Adrenal gland (tissue), 5 donors: ENCODE results near the gene CAMK2G.

Source experiments
- CTCF ChIP-seq, 6 experiments: fragments of 450-650 bp in 4 of 6; fragments of 200-600 bp in 2 of 6; sonication (generic) in 1 of 6; IDR thresholded peaks; 1 replicate in 5 of 6; 2 replicates in 1 of 6; pipeline versions ENCODE4 v1.5.1 to v1.8.0; 2016 to 2021; ENCODE audit warnings: antibody characterized with exemption in 6 of 6, mild to moderate bottlenecking in 2 of 6, moderate library complexity in 1 of 6
- POLR2A ChIP-seq, 2 donors: fragments of 450-650 bp; IDR thresholded peaks; one replicate each; pipeline ENCODE4 v1.6.1; 2017; ENCODE audit warnings: antibody characterized with exemption in 2 of 2, mild to moderate bottlenecking in 2 of 2, moderate library complexity in 1 of 2
- donor health status: DM: no; HTN: no; CAD: no.

GRCh38 chr10:73881221-73881919, 7.0 kb upstream of the CAMK2G start:
- TF ChIP-seq CTCF (IDR thresholded peaks at IDR 0.05): no peak
- no peak for TF ChIP-seq POLR2A (IDR thresholded peaks at IDR 0.05)
